ENCODE data around the gene HDAC3.

Gene HDAC3

DNA sequence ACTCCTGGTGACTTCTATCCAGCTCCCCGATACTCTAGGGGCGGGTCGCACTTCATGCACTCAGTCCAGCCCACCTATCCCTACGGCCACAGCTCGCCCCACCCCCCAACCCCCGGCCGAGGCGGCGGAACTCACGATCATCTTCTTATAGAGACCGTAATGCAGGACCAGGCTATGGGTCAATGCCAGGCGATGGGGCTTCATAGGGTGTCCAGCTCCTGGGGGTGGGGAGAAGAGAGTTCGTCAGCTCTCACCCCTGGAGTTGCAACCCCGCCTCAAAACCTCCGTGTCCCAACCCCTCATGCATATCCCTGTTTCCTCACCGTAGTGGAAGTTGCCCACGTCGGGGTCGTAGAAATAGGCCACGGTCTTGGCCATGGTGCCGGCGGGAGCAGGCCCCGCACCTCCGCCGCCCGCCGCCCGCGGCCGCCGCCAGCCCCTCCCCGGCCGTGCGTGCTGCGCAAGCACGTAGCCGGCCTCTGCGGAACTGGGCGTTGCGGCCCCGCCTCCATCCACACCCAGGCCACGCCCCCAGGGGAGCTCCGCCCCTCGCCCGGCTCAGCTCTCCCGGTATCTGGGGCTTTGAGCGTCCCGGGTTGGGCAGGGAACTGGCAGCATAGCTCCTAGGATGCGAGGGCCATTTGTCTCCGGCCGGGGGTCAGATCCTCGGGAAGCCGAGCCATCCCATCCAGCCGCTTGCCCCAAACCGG lies at the start of gene HDAC3, which contains the start of gene RELL2:
HDAC3 (minus strand) TSS at position 437 of the 710 bp plus-strand sequence; CDS start at position 378, 59 bp downstream.
RELL2 (plus strand) TSS at position 585 of the 710 bp plus-strand sequence. CDS start 1,229 bp downstream, outside the sequence.
- peak; percentile 54 to 58 for DNase-seq (ENCODE audit: low read depth in 2 of 2)

DNA sequence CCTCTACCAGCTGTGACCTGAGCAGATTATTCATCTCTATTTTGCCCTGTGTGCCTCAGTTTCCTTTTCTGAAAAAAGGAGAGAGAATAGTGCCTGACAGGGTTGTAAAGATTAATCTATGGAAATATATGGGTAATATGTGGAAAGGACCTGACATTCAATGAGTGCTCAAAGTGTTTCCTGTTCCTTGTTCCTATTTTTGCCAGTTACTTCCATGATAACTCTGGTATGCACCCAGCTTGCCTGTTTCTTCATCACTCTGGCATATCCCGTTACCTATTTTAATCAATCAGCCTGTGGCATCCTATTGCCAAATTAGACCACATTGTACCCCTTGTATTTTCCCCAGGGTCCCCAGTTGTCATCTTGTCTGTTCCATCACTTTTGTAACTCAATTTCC lies 48.9 kb upstream of the HDAC3 start:
- DNase-seq (ENCODE audit: low read depth in 2 of 2): no peak

DNA sequence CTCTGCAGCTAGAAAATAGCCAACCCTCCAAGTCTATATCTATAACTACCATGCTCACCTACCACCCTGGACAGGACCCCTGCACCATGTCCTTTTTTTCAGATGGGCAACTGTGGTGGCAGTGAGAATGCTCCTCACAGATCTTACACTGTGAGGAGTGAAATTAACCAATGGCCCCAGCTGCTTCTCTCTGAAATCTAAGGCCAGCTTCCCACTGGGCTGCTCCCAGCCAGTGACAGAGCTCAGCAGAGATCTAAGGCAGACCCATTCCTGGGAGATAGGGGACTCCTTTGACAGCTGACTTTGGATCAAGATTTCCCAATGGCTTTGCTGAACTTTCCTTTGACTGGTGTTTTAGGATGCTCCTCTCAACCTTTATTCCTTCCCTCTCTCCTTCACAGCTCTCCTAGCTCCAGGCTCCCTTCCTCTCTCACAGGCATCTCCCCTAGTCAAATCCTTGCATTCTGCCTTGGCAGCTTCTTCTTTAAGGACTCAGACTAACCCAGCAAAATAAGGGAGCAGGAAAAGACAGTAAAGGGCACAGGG lies 47.0 kb upstream of the HDAC3 start:
- no peak for DNase-seq (ENCODE audit: low read depth in 2 of 2)

DNA sequence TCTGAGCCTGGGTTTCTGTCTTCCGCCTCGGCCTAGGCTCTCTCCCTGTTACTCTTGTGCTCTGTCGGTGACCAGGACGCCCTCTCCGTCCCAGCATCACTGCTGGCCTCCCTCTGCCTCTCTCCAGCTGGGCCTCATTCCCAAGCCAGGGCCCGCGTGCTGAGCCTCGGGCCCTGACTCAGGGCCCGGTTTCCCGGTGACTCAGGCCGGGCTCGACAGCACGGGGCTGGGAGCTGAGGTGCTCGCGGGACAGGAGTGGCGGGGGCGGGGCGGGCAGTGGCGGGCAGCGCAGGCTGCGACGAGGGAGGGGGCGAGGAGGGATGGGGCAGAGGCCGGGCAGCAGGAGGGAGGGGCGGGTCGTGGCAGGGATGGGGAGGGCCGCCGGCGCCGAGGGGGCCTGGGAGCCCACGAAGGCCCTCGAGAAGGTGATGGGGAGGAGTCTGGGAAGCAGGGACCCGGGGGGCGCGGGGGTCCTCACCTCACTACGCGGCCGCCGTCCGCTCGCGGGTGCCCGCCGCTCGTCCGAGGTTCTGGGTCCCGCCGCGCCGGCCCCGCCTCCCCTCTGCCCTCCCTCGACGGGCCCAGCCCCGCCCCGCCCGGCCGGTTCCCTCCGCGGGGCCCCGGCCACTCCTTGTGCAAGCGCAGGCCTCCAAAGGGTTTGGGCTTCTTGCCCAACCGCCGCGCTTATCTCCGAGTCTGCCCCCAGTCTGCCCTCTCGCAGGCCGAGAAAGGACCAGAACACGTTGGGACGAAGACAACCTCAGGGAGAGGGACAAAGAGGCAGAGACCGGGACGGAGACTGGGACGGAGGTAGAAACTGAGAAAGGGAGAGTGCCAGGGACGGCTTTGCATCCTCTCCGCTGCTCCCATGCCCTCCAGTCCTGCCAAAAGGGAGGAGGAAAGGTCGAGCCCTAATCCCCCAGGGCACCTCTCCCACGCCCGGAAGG lies 45.3 kb upstream of the HDAC3 start, which contains the start of gene ARAP3:
ARAP3 (minus strand) TSS at position 536 of the 947 bp plus-strand sequence. CDS start 1,744 bp downstream, outside the sequence.
- DNase-seq (ENCODE audit: low read depth in 2 of 2): peak; percentile 40 to 49

DNA sequence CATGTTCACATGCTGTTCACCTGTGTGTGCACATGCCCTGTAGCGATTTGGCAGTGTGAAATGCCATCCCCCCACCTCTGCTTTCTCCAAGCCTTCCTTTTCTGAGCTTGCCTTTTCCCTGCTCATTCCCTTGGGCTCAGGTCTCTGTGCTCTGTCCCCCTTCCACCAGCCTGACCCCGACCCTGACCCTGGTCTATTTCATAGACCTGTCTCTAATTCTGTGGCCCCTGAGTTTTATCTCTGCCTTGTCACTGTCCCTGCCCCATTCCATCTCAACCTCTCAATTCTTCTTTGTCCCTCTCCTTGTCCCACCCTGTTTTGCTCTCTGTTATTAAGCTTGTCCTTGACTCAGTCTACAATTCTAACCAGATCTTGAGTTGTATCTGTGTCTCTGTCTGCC lies 44.6 kb upstream of the HDAC3 start:
- DNase-seq (ENCODE audit: low read depth in 2 of 2): no peak

DNA sequence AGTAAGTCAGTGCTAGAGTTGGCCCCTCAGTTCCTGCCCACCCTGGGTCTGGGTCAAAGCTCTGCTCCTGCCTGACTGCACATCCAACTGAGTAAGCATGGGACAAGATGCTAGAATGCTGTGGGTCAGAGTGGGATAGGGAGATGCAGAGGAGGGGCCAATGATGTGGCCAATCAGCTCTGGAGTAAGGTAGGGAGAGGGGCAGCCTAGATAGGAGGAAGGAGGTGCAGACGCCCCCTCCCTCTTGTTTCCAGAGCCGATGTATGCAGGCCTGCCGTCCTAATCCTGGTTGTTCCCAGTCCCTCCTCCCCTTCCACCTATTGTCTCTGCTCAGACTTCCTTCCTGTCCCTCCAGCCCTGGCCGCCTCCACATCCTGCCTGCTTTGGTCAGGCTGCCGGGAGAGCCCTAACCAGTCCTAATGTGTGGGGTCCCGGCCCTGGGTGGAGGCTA lies 44.1 kb upstream of the HDAC3 start:
- no peak for DNase-seq (ENCODE audit: low read depth in 2 of 2)

DNA sequence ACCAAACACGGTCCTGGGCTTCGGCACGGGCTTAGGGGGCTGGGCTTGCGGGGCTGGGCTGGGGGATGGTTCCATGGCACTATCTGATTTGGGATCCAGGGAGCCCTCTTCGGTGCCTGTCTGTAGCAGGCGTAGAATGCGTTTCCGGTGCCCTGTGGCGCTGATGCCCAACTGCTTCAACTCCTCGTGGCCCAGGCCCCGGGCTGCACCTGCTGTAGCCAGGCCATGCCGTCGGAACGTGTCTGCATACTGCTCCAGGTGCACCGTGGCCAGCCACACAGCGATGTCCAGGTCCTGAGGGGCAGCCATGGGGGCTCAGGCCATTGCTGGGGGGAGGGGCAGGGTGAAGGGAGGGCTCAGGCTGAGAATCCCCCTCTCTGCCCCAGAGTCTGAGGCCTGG lies 43.5 kb upstream of the HDAC3 start:
- no peak for DNase-seq (ENCODE audit: low read depth in 2 of 2)

DNA sequence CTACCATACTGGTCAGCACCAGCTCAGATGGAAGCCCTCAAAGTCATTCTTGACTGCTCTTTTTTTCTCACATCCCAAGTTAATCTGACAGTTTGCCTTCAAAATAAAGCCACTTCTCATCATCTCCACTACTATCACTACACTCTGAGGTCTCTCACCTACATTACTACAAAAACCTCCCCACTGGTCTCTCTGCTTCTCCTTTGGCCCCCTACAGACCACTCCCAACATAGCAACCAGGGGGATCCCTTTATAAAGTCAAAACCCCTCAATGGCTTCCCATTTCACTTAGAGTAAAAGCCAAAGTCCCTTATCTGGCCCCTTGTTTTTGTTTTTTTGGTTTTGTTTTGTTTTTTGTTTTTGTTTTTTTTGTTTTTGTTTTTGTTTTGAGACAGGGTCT lies 40.8 kb upstream of the HDAC3 start:
- DNase-seq (ENCODE audit: low read depth in 2 of 2): no peak

DNA sequence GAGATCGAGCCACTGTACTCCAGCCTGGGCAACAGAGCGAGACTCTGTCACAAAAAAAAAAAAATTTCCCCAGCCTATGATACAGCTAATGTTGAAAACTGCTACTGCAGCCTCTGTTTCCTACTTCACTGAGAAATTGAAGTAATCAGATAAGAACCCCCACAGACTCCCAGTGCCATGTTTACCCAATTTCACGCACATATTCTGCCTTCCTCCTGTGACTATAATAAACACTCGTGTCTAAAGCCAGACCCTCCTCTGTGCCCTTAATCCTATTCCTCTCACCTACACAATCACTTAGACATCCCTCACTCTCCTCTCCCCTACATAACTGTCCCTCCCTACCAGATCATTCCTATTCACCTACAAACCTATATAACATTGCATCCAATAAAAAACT lies 39.0 kb upstream of the HDAC3 start:
- no peak for DNase-seq (ENCODE audit: low read depth in 2 of 2)

DNA sequence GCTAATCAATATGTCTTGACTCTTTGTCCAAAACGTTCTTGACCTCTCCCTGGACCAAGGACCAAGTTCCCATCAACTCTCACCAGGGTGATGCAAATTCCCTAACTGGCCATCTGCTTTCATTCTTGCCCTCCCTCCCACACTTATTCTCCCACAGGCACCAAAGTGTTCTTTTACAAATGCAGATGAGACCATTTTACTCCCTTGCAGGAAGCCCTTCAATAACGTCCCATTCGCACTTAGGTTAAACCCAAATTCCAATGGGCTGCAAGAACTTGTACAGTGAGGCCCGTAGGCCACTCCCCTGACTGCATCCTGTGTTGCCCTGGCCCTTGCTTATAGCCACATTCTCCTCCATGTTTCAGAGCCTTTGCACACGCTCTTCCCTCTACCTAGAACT lies 38.1 kb upstream of the HDAC3 start:
- no peak for DNase-seq (ENCODE audit: low read depth in 2 of 2)

DNA sequence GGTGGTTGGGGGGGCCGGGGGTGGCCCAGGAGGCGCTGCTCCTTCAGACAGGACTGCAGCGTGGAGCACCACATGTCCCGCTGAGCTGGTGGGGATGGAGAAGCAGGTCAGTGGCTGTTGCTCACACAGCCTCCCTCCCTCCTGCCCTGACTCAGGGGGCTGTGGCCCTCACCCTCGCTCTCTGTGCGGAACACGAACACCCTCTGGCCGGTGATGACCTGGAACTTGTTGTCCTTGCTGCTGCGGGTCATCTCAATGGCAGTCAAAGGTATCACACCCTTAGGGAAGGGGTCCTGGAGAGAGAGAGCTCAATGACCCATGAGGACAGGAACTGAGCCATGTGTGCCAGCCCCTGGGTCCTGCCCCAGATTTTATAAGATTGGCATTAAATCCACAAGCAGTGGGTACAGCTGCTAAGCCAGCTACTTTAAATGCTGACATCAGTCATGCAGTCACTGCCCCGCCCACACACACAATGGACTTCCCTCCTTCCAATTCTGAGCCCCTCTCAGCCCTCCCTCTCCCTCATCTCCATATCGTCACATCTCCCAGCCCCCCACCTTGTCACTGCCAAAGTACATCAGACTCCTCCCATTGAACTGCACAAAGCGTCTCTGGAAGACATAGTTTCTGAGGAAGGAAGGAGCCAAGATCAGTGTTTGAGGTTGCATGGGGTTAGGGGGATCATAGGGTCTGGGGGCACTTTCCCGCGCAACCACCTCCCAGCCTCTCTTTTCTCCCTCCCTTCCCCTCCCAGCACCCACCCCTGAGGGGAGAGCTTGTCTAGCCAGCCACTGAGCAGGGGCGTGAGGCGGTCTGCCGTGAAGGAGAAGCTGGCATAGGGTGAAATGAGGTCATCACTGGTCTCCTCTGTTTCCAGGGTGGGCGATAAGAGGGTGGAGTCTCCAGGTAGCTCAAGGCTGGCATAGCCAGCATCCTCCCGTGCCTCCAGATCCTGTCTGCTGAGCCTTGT lies 36.5 kb upstream of the HDAC3 start:
- no peak for DNase-seq (ENCODE audit: low read depth in 2 of 2)

DNA sequence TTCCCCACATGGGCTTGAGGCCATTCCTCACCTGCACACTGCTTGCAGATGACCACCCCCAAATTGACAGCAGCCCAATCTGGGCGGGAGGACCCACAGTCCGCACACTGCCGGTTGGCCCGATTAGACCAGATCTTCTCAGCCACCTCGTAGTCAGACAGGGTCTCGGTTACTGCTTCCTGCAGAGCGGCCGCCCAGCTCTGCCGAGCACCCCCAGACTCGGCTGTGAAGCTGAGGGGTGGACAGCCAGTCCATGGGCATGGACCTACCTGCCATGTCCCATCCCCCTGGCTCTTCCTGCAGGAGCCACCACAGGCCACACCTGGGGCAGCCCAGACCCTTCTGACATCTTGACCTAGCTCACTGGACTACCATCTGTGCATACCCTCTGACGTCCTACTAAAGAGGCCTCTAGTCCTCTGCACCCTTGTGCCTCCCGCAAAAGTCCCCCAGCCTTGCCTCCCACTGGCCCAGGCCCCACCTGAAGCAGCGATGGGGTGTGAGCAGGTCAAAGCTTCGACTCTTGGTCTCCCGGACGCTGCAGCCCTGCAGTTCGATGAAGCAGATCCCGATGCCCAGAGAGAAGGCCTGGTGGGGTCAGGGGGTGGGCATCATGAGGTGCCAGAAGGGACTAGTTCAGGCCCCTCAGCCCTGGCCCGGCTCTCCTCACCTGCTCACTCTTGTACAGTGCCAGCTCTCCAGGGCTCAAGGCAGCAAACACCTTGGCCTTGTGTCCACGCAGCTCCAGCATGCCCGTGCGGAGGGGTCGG lies 35.6 kb upstream of the HDAC3 start:
- no peak for DNase-seq (ENCODE audit: low read depth in 2 of 2)

DNA sequence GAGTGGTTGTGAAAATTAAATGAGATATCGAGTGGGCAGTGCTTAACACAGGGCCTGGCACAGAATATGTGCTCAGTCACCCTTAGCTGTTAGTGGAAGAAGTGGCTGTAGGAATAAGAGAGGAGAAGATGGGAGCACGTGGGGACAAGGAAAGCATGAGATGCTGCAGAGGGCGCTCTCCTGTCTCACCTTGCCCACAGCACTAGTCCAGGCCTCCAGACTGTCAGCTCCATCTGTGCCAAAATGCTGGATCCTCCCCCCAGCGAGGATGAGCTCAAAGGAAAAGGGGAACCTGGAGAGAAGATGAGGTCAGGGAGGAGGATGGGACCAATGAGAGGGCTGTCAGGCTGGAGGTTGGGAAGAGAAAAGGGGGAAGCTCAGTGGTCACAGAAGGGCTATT lies 32.9 kb upstream of the HDAC3 start:
- DNase-seq (ENCODE audit: low read depth in 2 of 2): no peak

DNA sequence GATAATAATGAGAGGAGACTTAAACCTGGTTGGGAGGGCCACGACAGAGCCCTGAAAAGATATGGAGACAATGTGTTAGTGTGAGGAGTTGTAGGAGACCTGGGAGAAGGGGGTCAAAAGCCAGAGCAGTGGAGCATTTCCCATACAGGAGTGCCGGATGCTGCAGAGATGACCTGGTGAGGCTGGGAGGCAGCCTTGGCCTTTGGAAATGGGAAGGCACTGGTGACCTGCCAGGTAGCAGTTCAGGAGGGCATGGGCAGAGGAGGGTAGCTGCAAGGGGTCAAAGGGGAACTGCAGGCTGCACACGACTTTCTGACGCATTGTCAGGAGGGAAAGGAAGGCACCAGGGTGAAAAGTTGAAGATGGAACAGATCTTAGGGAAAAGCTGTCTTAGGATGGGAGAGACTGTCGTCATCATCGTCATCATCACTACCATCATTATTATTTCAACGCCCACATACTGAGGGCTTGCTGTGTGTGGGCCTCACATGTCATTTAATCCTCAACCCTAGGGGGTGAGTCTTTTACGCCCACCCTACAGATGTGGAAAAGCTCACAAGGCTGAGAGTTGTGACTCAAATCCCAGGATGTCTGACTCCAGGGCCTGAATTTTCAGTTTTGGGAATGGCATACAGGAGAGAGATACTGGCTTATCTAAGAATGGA lies 32.1 kb upstream of the HDAC3 start:
- DNase-seq (ENCODE audit: low read depth in 2 of 2): no peak

DNA sequence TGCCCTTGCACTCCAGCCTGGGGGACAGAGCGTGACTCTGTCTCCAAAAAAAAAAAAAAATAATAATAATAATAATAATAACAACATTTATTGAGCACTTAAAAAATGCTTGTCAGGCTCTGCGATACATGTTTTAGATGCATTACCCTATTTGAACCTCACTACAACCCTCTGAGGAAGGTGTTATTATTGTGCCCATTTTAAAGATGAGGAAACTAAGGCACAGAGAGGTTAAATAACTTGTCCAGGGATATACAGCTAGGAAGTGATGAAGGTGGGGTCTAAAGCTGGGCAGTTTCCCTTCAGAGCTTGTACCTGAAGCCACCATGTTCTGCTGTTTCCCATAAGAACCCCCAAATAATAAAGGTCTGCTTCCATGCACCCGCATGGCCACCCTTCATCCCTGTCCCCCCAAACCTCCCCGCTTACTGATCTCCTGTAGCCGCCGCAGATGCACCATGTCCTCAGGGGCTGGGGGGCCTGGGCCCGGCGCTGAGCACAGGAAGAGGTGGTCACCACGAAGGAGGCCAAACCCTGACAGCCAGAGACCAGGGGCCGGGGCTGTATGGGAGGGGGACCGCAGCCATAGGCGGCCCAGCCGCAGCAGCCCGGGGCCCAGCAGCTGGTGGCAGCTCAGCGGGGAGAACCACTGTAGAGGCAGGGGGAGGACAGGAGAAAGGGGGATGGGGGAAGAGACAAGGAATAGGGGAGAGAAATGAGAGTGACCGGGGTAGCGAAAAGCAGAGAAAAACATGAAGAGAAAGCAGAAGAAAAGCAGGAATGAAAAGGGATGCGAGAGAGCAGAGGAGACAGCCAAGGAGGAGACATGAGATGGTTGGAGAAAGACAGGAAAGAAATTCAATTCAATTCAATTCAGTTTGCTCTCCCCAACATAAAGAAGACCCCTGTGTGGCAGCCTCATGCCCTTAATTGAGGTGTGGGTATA lies 29.6 kb upstream of the HDAC3 start:
- no peak for DNase-seq (ENCODE audit: low read depth in 2 of 2)

DNA sequence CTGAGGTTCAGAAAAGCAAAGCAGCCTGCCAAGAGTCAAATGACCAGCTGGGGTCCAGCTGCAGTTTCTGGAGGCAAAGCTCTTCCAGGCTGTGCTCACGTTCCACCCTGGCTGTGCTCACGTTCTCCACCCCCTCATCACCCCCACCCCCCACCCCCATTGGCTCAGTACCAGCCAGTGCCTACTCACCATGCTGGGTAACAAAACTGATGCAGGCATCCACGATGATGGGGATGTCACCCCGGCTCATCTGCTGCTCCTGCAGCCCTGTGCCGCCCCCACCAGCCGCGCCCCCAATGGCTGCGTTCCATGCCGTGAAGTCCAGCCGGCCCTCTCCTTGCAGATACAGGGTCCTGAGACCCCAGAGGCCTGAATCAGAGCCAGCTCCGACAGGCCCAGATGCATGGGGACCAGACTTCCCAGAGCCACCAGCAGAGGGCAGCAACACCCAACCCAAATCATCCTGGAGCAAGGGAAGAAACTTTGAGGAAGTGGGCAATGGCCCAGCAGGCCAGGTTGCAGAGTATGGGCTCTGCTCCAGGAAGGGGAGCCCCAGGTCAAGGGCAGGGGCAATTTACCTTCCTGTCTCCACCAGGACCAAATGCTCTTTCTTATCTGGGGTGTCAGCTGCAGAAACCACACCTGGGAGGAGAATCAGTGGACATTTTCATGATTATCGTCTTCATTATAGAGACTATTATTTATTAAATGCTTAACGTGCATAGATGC lies 28.2 kb upstream of the HDAC3 start:
- DNase-seq (ENCODE audit: low read depth in 2 of 2): no peak

DNA sequence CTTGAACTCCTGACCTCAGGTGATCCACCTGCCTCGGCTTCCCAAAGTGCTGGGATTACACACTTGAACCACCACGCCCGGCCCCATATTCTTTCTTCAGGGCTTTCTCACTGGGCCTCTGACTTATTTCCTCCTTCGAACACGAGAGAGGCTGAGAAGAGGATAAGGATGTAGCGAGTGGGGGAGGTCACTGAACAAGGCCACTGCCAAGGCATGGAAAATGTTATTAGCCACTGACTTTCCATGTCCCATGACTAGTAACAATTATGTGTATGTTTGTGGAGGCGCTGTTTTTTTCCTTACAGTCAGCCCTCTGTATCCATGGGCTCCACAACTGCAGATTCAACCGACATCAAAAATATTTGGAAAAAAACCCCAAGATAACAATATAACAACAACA lies 26.9 kb upstream of the HDAC3 start:
- DNase-seq (ENCODE audit: low read depth in 2 of 2): no peak

DNA sequence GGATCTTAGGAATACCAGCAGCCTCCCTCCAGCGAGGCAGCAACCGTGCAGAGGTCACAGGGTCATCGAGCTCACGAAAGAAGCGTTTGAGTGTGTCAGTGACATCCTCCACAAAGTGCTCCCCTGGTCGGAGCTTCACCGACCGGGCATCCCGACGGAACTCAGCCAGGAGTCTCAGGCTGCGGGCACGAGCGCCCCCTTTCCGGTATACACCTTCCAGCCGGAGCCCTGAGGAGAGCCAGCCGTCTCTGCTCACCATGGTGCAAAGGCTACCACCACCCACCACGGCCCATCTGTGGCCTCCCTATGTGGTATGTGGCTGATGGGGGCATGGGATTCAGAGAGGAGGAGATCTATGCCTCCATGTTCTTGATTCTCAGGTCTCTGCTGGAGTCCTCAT lies 25.4 kb upstream of the HDAC3 start:
- DNase-seq (ENCODE audit: low read depth in 2 of 2): no peak
